GM23338 (cell line): ENCODE data around the gene LONRF3. TPM values are rescaled to one million over a fixed set of nuclear protein-coding genes. Genes with fewer than 3 reads are reported as not detected.

Experiments used
- ATAC-seq: fragments of 200-7000 bp; cut with Tn5 transposase; 3 replicates; pipeline ENCODE4 v1.9.1; 2020
- DNase-seq: peaks from one replicate; pipeline ENCODE4 v3.0.0-alpha.2; 2015; ENCODE audit warnings: low spot score
- H2AFZ ChIP-seq: fragments of 200-600 bp; sonication (generic); 2 replicates; pipeline ENCODE4 v1.8.0; 2016; ENCODE audit warnings: antibody characterized with exemption, mild to moderate bottlenecking, moderate library complexity
- H3F3A ChIP-seq: fragments of 200-600 bp; sonication (generic); replicated peaks from 2 replicates; pipeline ENCODE4 v1.8.0; 2017; ENCODE audit warnings: antibody characterized with exemption, mixed run types, low read depth
- H3K27ac ChIP-seq: fragments of 200-600 bp; sonication (generic); 2 replicates; pipeline ENCODE4 v1.6.1; 2016; ENCODE audit warnings: low read depth
- H3K27me3 ChIP-seq: fragments of 200-600 bp; sonication (generic); 2 replicates; pipeline ENCODE4 v1.8.0; 2016; ENCODE audit warnings: mild to moderate bottlenecking, mixed run types, moderate library complexity; ENCODE audit not compliant: insufficient read depth
- H3K36me3 ChIP-seq: fragments of 200-600 bp; sonication (generic); 2 replicates; pipeline ENCODE4 v1.8.0; 2016; ENCODE audit warnings: mild to moderate bottlenecking; ENCODE audit not compliant: insufficient read depth
- H3K4me1 ChIP-seq: fragments of 200-600 bp; sonication (generic); 2 replicates; pipeline ENCODE4 v1.8.0; 2016; ENCODE audit warnings: mild to moderate bottlenecking, moderate library complexity; ENCODE audit not compliant: insufficient read depth
- H3K4me2 ChIP-seq: fragments of 200-600 bp; sonication (generic); 2 replicates; pipeline ENCODE4 v1.7.1; 2017; ENCODE audit warnings: mixed run types
- H3K4me3 ChIP-seq: fragments of 200-600 bp; sonication (generic); 2 replicates; pipeline ENCODE4 v1.6.1; 2016; ENCODE audit warnings: mixed run types
- H3K79me2 ChIP-seq: fragments of 200-600 bp; sonication (generic); replicated peaks from 2 replicates; pipeline ENCODE4 v1.8.0; 2017; ENCODE audit warnings: mild to moderate bottlenecking; ENCODE audit not compliant: insufficient read depth
- H3K9me2 ChIP-seq: fragments of 200-600 bp; sonication (generic); 2 replicates; pipeline ENCODE4 v1.8.0; 2017; ENCODE audit not compliant: insufficient read depth
- H4K20me1 ChIP-seq: fragments of 200-600 bp; sonication (generic); replicated peaks from 2 replicates; pipeline ENCODE4 v1.8.0; 2017; ENCODE audit warnings: mild to moderate bottlenecking; ENCODE audit not compliant: insufficient read depth
- H3K27ac Mint-ChIP-seq: 2 replicates; pipeline ENCODE4 v1.8.0; 2020; ENCODE audit warnings: inconsistent platforms, mild to moderate bottlenecking, moderate library complexity, mixed read lengths
- H3K27me3 Mint-ChIP-seq: 3 replicates; pipeline ENCODE4 v1.8.0; 2022; ENCODE audit warnings: low read depth, mild to moderate bottlenecking, moderate library complexity, mixed read lengths, inconsistent platforms; ENCODE audit not compliant: insufficient read depth, poor library complexity
- H3K36me3 Mint-ChIP-seq: 3 replicates; pipeline ENCODE4 v1.8.0; 2021; ENCODE audit warnings: low read depth, mild to moderate bottlenecking, inconsistent platforms, moderate library complexity, mixed read lengths
- H3K4me1 Mint-ChIP-seq: 3 replicates; pipeline ENCODE4 v1.8.0; 2020; ENCODE audit warnings: mild to moderate bottlenecking, inconsistent platforms, mixed read lengths
- H3K4me3 Mint-ChIP-seq: 3 replicates; pipeline ENCODE4 v1.8.0; 2021; ENCODE audit warnings: moderate library complexity, mild to moderate bottlenecking, inconsistent platforms, mixed read lengths
- H3K9me3 Mint-ChIP-seq: 3 replicates; pipeline ENCODE4 v1.8.0; 2020; ENCODE audit warnings: moderate library complexity, mild to moderate bottlenecking, inconsistent platforms, mixed read lengths
- CREB1 ChIP-seq: fragments of 250-450 bp; sonication (Bioruptor Pico); IDR thresholded peaks from 2 replicates; pipeline ENCODE4 v1.5.0; 2020; ENCODE audit warnings: low read depth, mild to moderate bottlenecking, moderate library complexity
- CTCF ChIP-seq, 2 experiments: fragments of 200-600 bp in 1 of 2; sonication (generic) in 1 of 2; conservative IDR thresholded peaks; 2 replicates each; pipeline versions ENCODE4 v1.5.1 to v1.6.1; 2016 to 2017; ENCODE audit warnings: antibody characterized with exemption in 2 of 2, low read depth in 2 of 2, mild to moderate bottlenecking in 2 of 2, moderate library complexity in 1 of 2
- ETS1 ChIP-seq: IDR thresholded peaks from 2 replicates; pipeline ENCODE4 v1.6.1; 2016; ENCODE audit warnings: antibody characterized with exemption
- EZH2 ChIP-seq: fragments of 200-600 bp; sonication (generic); IDR thresholded peaks from one replicate; pipeline ENCODE4 v1.8.0; 2017; ENCODE audit warnings: antibody characterized with exemption, mild to moderate bottlenecking, low read depth; ENCODE audit not compliant: unreplicated experiment
- EZH2phosphoT487 ChIP-seq: fragments of 200-600 bp; sonication (generic); IDR thresholded peaks from one replicate; pipeline ENCODE4 v1.8.1; 2018; ENCODE audit warnings: antibody characterized with exemption; ENCODE audit not compliant: unreplicated experiment
- JUNB ChIP-seq: IDR thresholded peaks from one replicate; pipeline ENCODE4 v1.6.1; 2016; ENCODE audit warnings: antibody characterized with exemption; ENCODE audit not compliant: unreplicated experiment
- NANOG ChIP-seq: IDR thresholded peaks from 2 replicates; pipeline ENCODE4 v1.6.1; 2016; ENCODE audit warnings: antibody characterized with exemption, borderline replicate concordance
- POLR2AphosphoS5 ChIP-seq: IDR thresholded peaks from 2 replicates; pipeline ENCODE4 v1.6.1; 2016; ENCODE audit warnings: antibody characterized with exemption, low read depth
- REST ChIP-seq: IDR thresholded peaks from one replicate; pipeline ENCODE4 v1.6.1; 2018; ENCODE audit warnings: antibody characterized with exemption; ENCODE audit not compliant: unreplicated experiment
- STAT1 ChIP-seq: IDR thresholded peaks from one replicate; pipeline ENCODE4 v1.6.1; 2016; ENCODE audit warnings: antibody characterized with exemption; ENCODE audit not compliant: unreplicated experiment
- ZNF114 ChIP-seq: fragments of 250-450 bp; sonication (Bioruptor Pico); IDR thresholded peaks from 2 replicates; pipeline ENCODE4 v1.5.0; 2020; ENCODE audit warnings: mild to moderate bottlenecking, moderate library complexity
- ZNF331 ChIP-seq: fragments of 250-450 bp; sonication (Bioruptor Pico); IDR thresholded peaks from 2 replicates; pipeline ENCODE4 v1.5.0; 2020; ENCODE audit warnings: low read depth, mild to moderate bottlenecking, moderate library complexity
- ZNF462 ChIP-seq: fragments of 250-450 bp; sonication (Bioruptor Pico); IDR thresholded peaks from 2 replicates; pipeline ENCODE4 v1.5.0; 2020; ENCODE audit warnings: mild to moderate bottlenecking, moderate library complexity
- polyA plus RNA-seq: library from polyadenylated mRNA; unstranded; fragments of >200 nt; fragmentation: Nextera tagmentation; extraction: Ambion mirVana; gene quantifications from 2 replicates; pipeline ENCODE4 v1.2.1, GENCODE V29; 2016
- total RNA-seq: library from RNA; depleted of rRNA; stranded (reverse); fragments of >200 nt; shearing (Covaris generic); gene quantifications from 2 replicates; pipeline ENCODE4 v1.2.3, GENCODE V29; 2014

LONRF3 gene
- total and polyA plus RNA-seq, 2 experiments from 2014 or later = 0.10 TPM; not detected in 1

GRCh38 chrX:118971552-118971951 is 2.9 kb upstream of the LONRF3 start:
- no peak overlapping the region for H3K4me3 Mint-ChIP-seq
- H3K4me3 ChIP-seq = no peak overlapping the region
- peaks cover 9% of the 10 kb centered on the region for H3K4me1 Mint-ChIP-seq
- ATAC-seq (peak; percentile 42), DNase-seq (peak; percentile 33)
- no peak overlapping the region for H3K27ac Mint-ChIP-seq
- H3K79me2 ChIP-seq = no peaks in the 10 kb centered on the region
- H3K4me2 ChIP-seq = no peak overlapping the region
- H3K27me3 Mint-ChIP-seq = peaks cover 93% of the 10 kb centered on the region
- H3K36me3 Mint-ChIP-seq = no peaks in the 10 kb centered on the region
- TF ChIP-seq ZNF462 (CRISPR knock-in tag) (0 out of 2 replicates have a peak, but pooled peaks have one; percentile 16), CTCF (conservative IDR thresholded peaks at IDR 0.05; ENCODE audit: low read depth in 2 of 2) (no peak), EZH2 (no peak), CREB1 (CRISPR knock-in tag) (no peak), ZNF331 (CRISPR knock-in tag) (no peak), ETS1 (no peak), ZNF114 (no peak), STAT1 (no peak), JUNB (no peak), NANOG (peak; percentile 42; the same call in 1 of the 2 replicates), REST (no peak), EZH2phosphoT487 (no peak), POLR2AphosphoS5 (no peak)
- no peak overlapping the region for H3K27ac ChIP-seq
- no peaks in the 10 kb centered on the region for H3K36me3 ChIP-seq
- H3K9me2 ChIP-seq = no peaks in the 10 kb centered on the region
- H3K27me3 ChIP-seq = peaks cover 100% of the 10 kb centered on the region
- no peaks in the 10 kb centered on the region for H3K4me1 ChIP-seq
- no peaks in the 10 kb centered on the region for H4K20me1 ChIP-seq
- H3F3A ChIP-seq = no peaks in the 10 kb centered on the region
- no peaks in the 10 kb centered on the region; the same call in 2 of the 3 replicates for H3K9me3 Mint-ChIP-seq
- H2AFZ ChIP-seq = no peak overlapping the region
